HEK293 (cell line): ENCODE results near the gene CACUL1.

Source experiments
- CTCF ChIA-PET: fragments of 350-600 bp; formaldehyde crosslinking; extraction: SDS; loops from one replicate; lab custom pipeline; 2021; ENCODE audit warnings: antibody characterized with exemption; lab: Yijun Ruan, JAX
- POLR2A ChIA-PET: fragments of 300-600 bp; formaldehyde crosslinking; extraction: SDS; loops from one replicate; lab custom pipeline; 2020; ENCODE audit warnings: antibody characterized with exemption, inconsistent platforms; lab: Yijun Ruan, JAX
- H3K27ac ChIP-seq: fragments of 200-500 bp; sonication (Bioruptor generic); 2 replicates; pipeline ENCODE4 v1.5.1; 2014; ENCODE audit warnings: low read depth, low read length, control low read depth, inconsistent platforms; ENCODE audit errors: extremely low read depth
- H3K36me3 ChIP-seq, 2 experiments: fragments of 200-500 bp in 1 of 2; sonication (Bioruptor generic) in 1 of 2; 1 replicate in 1 of 2; 2 replicates in 1 of 2; pipeline ENCODE4 v1.5.1; 2014 to 2017; ENCODE audit warnings: inconsistent platforms in 2 of 2, low read length in 2 of 2; ENCODE audit not compliant: control insufficient read depth in 2 of 2, insufficient read depth in 1 of 2
- H3K4me1 ChIP-seq: fragments of 200-500 bp; sonication (Bioruptor generic); 2 replicates; pipeline ENCODE4 v1.5.1; 2014; ENCODE audit warnings: mild to moderate bottlenecking, low read length, inconsistent platforms; ENCODE audit not compliant: control insufficient read depth, insufficient read depth
- H3K4me3 ChIP-seq: 2 replicates; pipeline ENCODE4 v1.5.1; 2011; ENCODE audit warnings: low read depth, mild to moderate bottlenecking, control low read depth, low read length, moderate library complexity
- H3K9me3 ChIP-seq: fragments of 200-500 bp; sonication (Bioruptor generic); 2 replicates; pipeline ENCODE4 v1.5.1; 2014; ENCODE audit warnings: low read depth, low read length, inconsistent platforms; ENCODE audit not compliant: control insufficient read depth, insufficient read depth
- CTCF ChIP-seq: fragments of 450-650 bp; formaldehyde crosslinking; IDR thresholded peaks from 2 replicates; pipeline ENCODE4 v1.5.1; 2016; ENCODE audit warnings: missing biosample characterization, missing genetic modification characterization
- HOXA7 ChIP-seq: sonication (generic); formaldehyde crosslinking; IDR thresholded peaks from 2 replicates; pipeline ENCODE4 v1.8.1; 2022; ENCODE audit warnings: missing genetic modification reagents, borderline replicate concordance
- KLF16 ChIP-seq: fragments of 450-650 bp; formaldehyde crosslinking; IDR thresholded peaks from 2 replicates; pipeline ENCODE4 v1.5.1; 2017; ENCODE audit warnings: missing biosample characterization, missing genetic modification characterization
- PRDM1 ChIP-seq: fragments of 450-650 bp; formaldehyde crosslinking; IDR thresholded peaks from 2 replicates; pipeline ENCODE4; 2016; ENCODE audit warnings: missing biosample characterization, missing genetic modification characterization
- SP2 ChIP-seq: fragments of 450-650 bp; formaldehyde crosslinking; IDR thresholded peaks from 2 replicates; pipeline ENCODE4 v1.5.1; 2016; ENCODE audit warnings: missing biosample characterization, missing genetic modification characterization
- TRIM28 ChIP-seq: IDR thresholded peaks from 2 replicates; pipeline ENCODE4 v1.6.1; 2011; ENCODE audit warnings: low read length, control low read depth, borderline replicate concordance
- WT1 ChIP-seq: fragments of 450-650 bp; formaldehyde crosslinking; IDR thresholded peaks from 2 replicates; pipeline ENCODE4 v1.5.1; 2016; ENCODE audit warnings: missing biosample characterization, missing genetic modification characterization
- ZFP69B ChIP-seq: fragments of 450-650 bp; formaldehyde crosslinking; IDR thresholded peaks from 2 replicates; pipeline ENCODE4 v1.5.1; 2016; ENCODE audit warnings: missing biosample characterization, missing genetic modification characterization
- ZNF114 ChIP-seq: fragments of 450-650 bp; formaldehyde crosslinking; IDR thresholded peaks from 2 replicates; pipeline ENCODE4 v1.5.0; 2017; ENCODE audit warnings: missing biosample characterization, missing genetic modification characterization
- ZNF138 ChIP-seq: fragments of 450-650 bp; formaldehyde crosslinking; IDR thresholded peaks from 2 replicates; pipeline ENCODE4 v1.5.1; 2016; ENCODE audit warnings: missing biosample characterization, missing genetic modification characterization, borderline replicate concordance
- ZNF140 ChIP-seq: fragments of 450-650 bp; formaldehyde crosslinking; IDR thresholded peaks from 2 replicates; pipeline ENCODE4 v1.5.1; 2016; ENCODE audit warnings: missing biosample characterization, missing genetic modification characterization
- ZNF223 ChIP-seq: fragments of 450-650 bp; formaldehyde crosslinking; IDR thresholded peaks from 2 replicates; pipeline ENCODE4 v1.5.1; 2016; ENCODE audit warnings: missing biosample characterization, missing genetic modification characterization
- ZNF37A ChIP-seq: fragments of 450-650 bp; IDR thresholded peaks from 2 replicates; pipeline ENCODE4 v1.5.1; 2018; ENCODE audit warnings: missing biosample characterization, missing genetic modification characterization
- ZNF391 ChIP-seq: fragments of 450-650 bp; formaldehyde crosslinking; IDR thresholded peaks from 2 replicates; pipeline ENCODE4 v1.5.1; 2016; ENCODE audit warnings: low read depth, missing biosample characterization, missing genetic modification characterization, borderline replicate concordance
- ZNF426 ChIP-seq: fragments of 450-650 bp; formaldehyde crosslinking; IDR thresholded peaks from 2 replicates; pipeline ENCODE4 v1.5.1; 2017; ENCODE audit warnings: missing biosample characterization, missing genetic modification characterization, mild to moderate bottlenecking, inconsistent platforms, moderate library complexity
- ZNF449 ChIP-seq: fragments of 450-650 bp; formaldehyde crosslinking; IDR thresholded peaks from 2 replicates; pipeline ENCODE4 v1.5.1; 2017; ENCODE audit warnings: missing biosample characterization, mild to moderate bottlenecking, missing genetic modification characterization, moderate library complexity
- ZNF510 ChIP-seq: fragments of 450-650 bp; formaldehyde crosslinking; IDR thresholded peaks from 2 replicates; pipeline ENCODE4 v1.5.1; 2018; ENCODE audit warnings: mild to moderate bottlenecking, missing genetic modification characterization, missing biosample characterization; ENCODE audit not compliant: insufficient replicate concordance
- ZNF549 ChIP-seq: fragments of 450-650 bp; IDR thresholded peaks from 2 replicates; pipeline ENCODE4 v1.5.1; 2018; ENCODE audit warnings: missing biosample characterization, missing genetic modification characterization, mild to moderate bottlenecking, inconsistent platforms, moderate library complexity
- ZNF558 ChIP-seq: fragments of 450-650 bp; formaldehyde crosslinking; IDR thresholded peaks from 2 replicates; pipeline ENCODE4 v1.5.1; 2016; ENCODE audit warnings: missing biosample characterization, missing genetic modification characterization
- ZNF600 ChIP-seq: fragments of 450-650 bp; formaldehyde crosslinking; IDR thresholded peaks from 2 replicates; pipeline ENCODE4 v1.5.1; 2016; ENCODE audit warnings: missing biosample characterization, missing genetic modification characterization
- ZNF747 ChIP-seq: fragments of 450-650 bp; formaldehyde crosslinking; IDR thresholded peaks from 2 replicates; pipeline ENCODE4 v1.5.1; 2016; ENCODE audit warnings: missing biosample characterization, missing genetic modification characterization
- ZNF768 ChIP-seq: fragments of 450-650 bp; formaldehyde crosslinking; IDR thresholded peaks from 2 replicates; pipeline ENCODE4 v1.5.1; 2018; ENCODE audit warnings: missing biosample characterization, mild to moderate bottlenecking, missing genetic modification characterization
- TF ChIP-seq, protein P1 (sequence below): fragments of 450-650 bp; formaldehyde crosslinking; IDR thresholded peaks from 2 replicates; pipeline ENCODE4 v1.5.1; 2016; ENCODE audit warnings: missing biosample characterization, missing genetic modification characterization
- TF ChIP-seq, protein P2 (sequence below): IDR thresholded peaks from 2 replicates; pipeline ENCODE4 v1.6.1; 2011; ENCODE audit warnings: mild to moderate bottlenecking, low read depth, low read length, borderline replicate concordance
- TF ChIP-seq, protein P3 (sequence below): fragments of 450-650 bp; formaldehyde crosslinking; IDR thresholded peaks from 2 replicates; pipeline ENCODE4 v1.5.1; 2016; ENCODE audit warnings: missing biosample characterization, missing genetic modification characterization

CACUL1 gene

DNA sequence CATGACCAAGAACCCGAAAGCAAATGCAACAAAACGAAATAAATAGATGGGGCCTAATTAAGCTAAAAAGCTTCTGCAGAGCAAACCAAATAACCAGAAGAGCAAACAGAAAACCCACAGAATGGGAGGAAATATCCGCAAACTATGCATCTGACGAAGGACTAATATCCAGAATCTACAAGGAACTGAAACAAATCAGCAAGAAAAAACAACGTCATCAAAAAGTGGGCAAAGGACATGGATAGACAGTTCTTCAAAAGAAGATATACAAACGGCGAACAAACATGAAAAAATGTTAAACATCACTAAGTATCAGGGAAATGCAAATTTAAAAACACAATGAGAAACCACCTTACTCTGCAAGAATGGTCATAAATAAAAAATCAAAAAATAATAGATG is 35.3 kb upstream of the CACUL1 start:
- ChIA-PET CTCF (no interaction called here), POLR2A (no interaction called here)
- no peaks in the 10 kb centered on the region for H3K4me1 ChIP-seq
- no peak for TF ChIP-seq TRIM28
- TF ChIP-seq SP2 (tag by site-specific recombination) = no peak
- TF ChIP-seq ZNF768 (tag by site-specific recombination) = no peak
- TF ChIP-seq, all 188 proteins: peak for 0
- H3K27ac ChIP-seq = no peak overlapping the region
- no peaks in the 10 kb centered on the region for H3K36me3 ChIP-seq
- no peaks in the 10 kb centered on the region for H3K9me3 ChIP-seq
- no peak overlapping the region for H3K4me3 ChIP-seq

- ChIA-PET CTCF (interaction anchor here (1.3 kb wide), 1 partner anchor 10 kb away, joined by 5 read pairs; no protein-coding TSS in a partner anchor), POLR2A (no interaction called here)
- H3K9me3 ChIP-seq = no peaks in the 10 kb centered on the region
- no peak overlapping the region for H3K27ac ChIP-seq
- H3K4me1 ChIP-seq = no peaks in the 10 kb centered on the region
- TF ChIP-seq ZNF600 (tag by site-specific recombination) (no peak), KLF16 (tag by site-specific recombination) (no peak), ZNF138 (no peak), ZFP69B (tag by site-specific recombination) (no peak), ZNF114 (tag by site-specific recombination) (no peak), ZNF223 (tag by site-specific recombination) (no peak), ZNF510 (tag by site-specific recombination) (no peak), ZNF747 (tag by site-specific recombination) (no peak), ZNF426 (tag by site-specific recombination) (no peak), HOXA7 (no peak), ZNF391 (tag by site-specific recombination) (no peak), ZNF140 (no peak)
- TF ChIP-seq, protein P1, sequence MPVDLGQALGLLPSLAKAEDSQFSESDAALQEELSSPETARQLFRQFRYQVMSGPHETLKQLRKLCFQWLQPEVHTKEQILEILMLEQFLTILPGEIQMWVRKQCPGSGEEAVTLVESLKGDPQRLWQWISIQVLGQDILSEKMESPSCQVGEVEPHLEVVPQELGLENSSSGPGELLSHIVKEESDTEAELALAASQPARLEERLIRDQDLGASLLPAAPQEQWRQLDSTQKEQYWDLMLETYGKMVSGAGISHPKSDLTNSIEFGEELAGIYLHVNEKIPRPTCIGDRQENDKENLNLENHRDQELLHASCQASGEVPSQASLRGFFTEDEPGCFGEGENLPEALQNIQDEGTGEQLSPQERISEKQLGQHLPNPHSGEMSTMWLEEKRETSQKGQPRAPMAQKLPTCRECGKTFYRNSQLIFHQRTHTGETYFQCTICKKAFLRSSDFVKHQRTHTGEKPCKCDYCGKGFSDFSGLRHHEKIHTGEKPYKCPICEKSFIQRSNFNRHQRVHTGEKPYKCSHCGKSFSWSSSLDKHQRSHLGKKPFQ (tag by site-specific recombination) = no peak
- H3K36me3 ChIP-seq = no peaks in the 10 kb centered on the region
- no peak overlapping the region for H3K4me3 ChIP-seq
Measured at GRCh38 chr10:118785551-118785950, 30.8 kb upstream of the CACUL1 start.

- Histone ChIP-seq H3K36me3 (no peaks in the 10 kb centered on the region), H3K27ac (no peak overlapping the region), H3K4me1 (no peaks in the 10 kb centered on the region), H3K4me3 (no peak overlapping the region), H3K9me3 (no peaks in the 10 kb centered on the region)
- POLR2A ChIA-PET = no interaction called here
- CTCF ChIA-PET = no interaction called here
- no peak for TF ChIP-seq HOXA7
- TF ChIP-seq, protein P2, sequence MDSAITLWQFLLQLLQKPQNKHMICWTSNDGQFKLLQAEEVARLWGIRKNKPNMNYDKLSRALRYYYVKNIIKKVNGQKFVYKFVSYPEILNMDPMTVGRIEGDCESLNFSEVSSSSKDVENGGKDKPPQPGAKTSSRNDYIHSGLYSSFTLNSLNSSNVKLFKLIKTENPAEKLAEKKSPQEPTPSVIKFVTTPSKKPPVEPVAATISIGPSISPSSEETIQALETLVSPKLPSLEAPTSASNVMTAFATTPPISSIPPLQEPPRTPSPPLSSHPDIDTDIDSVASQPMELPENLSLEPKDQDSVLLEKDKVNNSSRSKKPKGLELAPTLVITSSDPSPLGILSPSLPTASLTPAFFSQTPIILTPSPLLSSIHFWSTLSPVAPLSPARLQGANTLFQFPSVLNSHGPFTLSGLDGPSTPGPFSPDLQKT = no peak
- TF ChIP-seq ZNF449 = no peak
- TF ChIP-seq ZNF558 (tag by site-specific recombination) = no peak
- TF ChIP-seq, protein P3, sequence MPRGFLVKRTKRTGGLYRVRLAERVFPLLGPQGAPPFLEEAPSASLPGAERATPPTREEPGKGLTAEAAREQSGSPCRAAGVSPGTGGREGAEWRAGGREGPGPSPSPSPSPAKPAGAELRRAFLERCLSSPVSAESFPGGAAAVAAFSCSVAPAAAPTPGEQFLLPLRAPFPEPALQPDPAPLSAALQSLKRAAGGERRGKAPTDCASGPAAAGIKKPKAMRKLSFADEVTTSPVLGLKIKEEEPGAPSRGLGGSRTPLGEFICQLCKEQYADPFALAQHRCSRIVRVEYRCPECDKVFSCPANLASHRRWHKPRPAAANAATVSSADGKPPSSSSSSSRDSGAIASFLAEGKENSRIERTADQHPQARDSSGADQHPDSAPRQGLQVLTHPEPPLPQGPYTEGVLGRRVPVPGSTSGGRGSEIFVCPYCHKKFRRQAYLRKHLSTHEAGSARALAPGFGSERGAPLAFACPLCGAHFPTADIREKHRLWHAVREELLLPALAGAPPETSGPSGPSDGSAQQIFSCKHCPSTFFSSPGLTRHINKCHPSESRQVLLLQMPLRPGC = no peak
- TF ChIP-seq ZNF426 (tag by site-specific recombination) = no peak
- TF ChIP-seq ZNF549 = no peak
- no peak for TF ChIP-seq PRDM1 (tag by site-specific recombination)
- TF ChIP-seq WT1 = no peak
- TF ChIP-seq ZNF37A (tag by site-specific recombination) = no peak
- no peak for TF ChIP-seq ZNF768 (tag by site-specific recombination)
- no peak for TF ChIP-seq CTCF (tag by site-specific recombination)
Measured at GRCh38 chr10:118783776-118784545, 29.2 kb upstream of the CACUL1 start.
